ENCODE measurements around the gene NT5C1A. TPM values are rescaled to one million over a fixed set of nuclear protein-coding genes. Genes with fewer than 3 reads are reported as not detected.

NT5C1A gene
- polyA plus RNA-seq: not detected in 2 replicates
- 1.0 TPM in 1 of 2 replicates, not detected in the other for polyA minus RNA-seq

DNA sequence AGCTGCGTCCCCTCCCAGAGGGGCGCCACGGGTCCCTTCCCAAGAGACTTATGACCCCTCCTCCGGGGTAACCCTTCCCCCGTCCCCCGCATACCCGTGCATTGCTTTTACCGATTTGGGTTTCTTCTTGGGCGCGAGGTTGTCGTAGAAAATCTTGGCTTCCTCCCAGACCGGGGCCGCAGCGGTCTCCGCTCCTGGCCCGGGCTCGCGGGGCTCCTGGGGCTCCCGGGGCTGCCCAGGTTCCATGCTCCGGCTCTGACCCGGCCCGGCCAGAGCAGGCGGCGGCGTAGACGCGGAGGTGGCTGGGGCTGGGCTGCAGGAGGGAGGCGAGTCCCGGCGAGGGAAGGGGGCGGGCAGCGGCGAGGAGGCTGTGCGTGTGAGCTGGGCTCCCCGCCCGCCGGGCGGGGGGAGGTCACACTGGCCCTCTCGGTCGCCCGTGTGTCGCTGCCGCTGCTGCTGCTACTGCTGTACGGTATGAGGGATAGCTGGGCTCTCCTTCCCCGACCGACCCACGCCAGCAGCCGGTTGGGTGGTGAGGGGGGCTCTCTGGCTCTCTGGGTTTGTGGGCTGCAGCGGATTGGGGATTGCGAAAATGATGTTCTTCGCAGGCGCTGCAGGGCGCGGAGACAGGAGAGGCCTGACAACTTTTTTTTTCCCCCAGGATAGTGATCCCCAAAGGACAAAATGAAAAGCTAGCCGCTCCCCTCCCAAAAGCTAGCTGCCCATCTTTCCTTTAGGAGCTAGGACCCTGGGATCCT lies at the start of gene NT5C1A:
NT5C1A (minus strand) TSS at position 315 of the 758 bp plus-strand sequence; CDS start at position 246, 69 bp downstream.
- TF ChIP-seq RAD21 (conservative IDR thresholded peaks at IDR 0.05) (no peak), POLR2AphosphoS5 (IDR thresholded peaks at IDR 0.05) (peak; percentile 7), EZH2 (IDR thresholded peaks at IDR 0.05; ENCODE audit: borderline replicate concordance, insufficient read depth, low read length, poor library complexity, severe bottlenecking) (no peak), EP300 (conservative IDR thresholded peaks at IDR 0.05; ENCODE audit: poor library complexity, severe bottlenecking) (no peak), TAF1 (IDR thresholded peaks at IDR 0.05; ENCODE audit: low read depth) (no peak)
- TF ChIP-seq, protein P1, sequence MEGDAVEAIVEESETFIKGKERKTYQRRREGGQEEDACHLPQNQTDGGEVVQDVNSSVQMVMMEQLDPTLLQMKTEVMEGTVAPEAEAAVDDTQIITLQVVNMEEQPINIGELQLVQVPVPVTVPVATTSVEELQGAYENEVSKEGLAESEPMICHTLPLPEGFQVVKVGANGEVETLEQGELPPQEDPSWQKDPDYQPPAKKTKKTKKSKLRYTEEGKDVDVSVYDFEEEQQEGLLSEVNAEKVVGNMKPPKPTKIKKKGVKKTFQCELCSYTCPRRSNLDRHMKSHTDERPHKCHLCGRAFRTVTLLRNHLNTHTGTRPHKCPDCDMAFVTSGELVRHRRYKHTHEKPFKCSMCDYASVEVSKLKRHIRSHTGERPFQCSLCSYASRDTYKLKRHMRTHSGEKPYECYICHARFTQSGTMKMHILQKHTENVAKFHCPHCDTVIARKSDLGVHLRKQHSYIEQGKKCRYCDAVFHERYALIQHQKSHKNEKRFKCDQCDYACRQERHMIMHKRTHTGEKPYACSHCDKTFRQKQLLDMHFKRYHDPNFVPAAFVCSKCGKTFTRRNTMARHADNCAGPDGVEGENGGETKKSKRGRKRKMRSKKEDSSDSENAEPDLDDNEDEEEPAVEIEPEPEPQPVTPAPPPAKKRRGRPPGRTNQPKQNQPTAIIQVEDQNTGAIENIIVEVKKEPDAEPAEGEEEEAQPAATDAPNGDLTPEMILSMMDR (IDR thresholded peaks at IDR 0.05; ENCODE audit: poor library complexity, severe bottlenecking): no peak
- TF ChIP-seq, protein P2, sequence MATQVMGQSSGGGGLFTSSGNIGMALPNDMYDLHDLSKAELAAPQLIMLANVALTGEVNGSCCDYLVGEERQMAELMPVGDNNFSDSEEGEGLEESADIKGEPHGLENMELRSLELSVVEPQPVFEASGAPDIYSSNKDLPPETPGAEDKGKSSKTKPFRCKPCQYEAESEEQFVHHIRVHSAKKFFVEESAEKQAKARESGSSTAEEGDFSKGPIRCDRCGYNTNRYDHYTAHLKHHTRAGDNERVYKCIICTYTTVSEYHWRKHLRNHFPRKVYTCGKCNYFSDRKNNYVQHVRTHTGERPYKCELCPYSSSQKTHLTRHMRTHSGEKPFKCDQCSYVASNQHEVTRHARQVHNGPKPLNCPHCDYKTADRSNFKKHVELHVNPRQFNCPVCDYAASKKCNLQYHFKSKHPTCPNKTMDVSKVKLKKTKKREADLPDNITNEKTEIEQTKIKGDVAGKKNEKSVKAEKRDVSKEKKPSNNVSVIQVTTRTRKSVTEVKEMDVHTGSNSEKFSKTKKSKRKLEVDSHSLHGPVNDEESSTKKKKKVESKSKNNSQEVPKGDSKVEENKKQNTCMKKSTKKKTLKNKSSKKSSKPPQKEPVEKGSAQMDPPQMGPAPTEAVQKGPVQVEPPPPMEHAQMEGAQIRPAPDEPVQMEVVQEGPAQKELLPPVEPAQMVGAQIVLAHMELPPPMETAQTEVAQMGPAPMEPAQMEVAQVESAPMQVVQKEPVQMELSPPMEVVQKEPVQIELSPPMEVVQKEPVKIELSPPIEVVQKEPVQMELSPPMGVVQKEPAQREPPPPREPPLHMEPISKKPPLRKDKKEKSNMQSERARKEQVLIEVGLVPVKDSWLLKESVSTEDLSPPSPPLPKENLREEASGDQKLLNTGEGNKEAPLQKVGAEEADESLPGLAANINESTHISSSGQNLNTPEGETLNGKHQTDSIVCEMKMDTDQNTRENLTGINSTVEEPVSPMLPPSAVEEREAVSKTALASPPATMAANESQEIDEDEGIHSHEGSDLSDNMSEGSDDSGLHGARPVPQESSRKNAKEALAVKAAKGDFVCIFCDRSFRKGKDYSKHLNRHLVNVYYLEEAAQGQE (IDR thresholded peaks at IDR 0.05; ENCODE audit: borderline replicate concordance): no peak
- Histone ChIP-seq H3K36me3 (ENCODE audit: insufficient read depth, low read length) (no peaks in the 10 kb centered on the region), H3K4me2 (ENCODE audit: low read length) (peak within 1 kb of the TSS; percentile 72), H3K79me2 (replicated peaks; ENCODE audit: insufficient read depth, low read length) (no peaks in the 10 kb centered on the region), H3K9me3 (ENCODE audit: low read length) (no peaks in the 10 kb centered on the region), H3K27ac (ENCODE audit: low read length) (no peak within 1 kb of the TSS), H2AFZ (ENCODE audit: low read depth, low read length) (no peak within 1 kb of the TSS), H3F3A (ENCODE audit: insufficient read depth, low read length, poor library complexity, severe bottlenecking) (no peaks in the 10 kb centered on the region), H3K9me2 (ENCODE audit: insufficient read depth, low read length) (no peaks in the 10 kb centered on the region), H4K20me1 (ENCODE audit: insufficient read depth) (no peaks in the 10 kb centered on the region), H3K9ac (ENCODE audit: low read length) (peak within 1 kb of the TSS; percentile 62), H3K27me3 (ENCODE audit: insufficient read depth, low read depth, low read length) (peaks cover 51% of the 10 kb centered on the region), H3K4me3 (ENCODE audit: low read length) (peak within 1 kb of the TSS; percentile 73)

DNA sequence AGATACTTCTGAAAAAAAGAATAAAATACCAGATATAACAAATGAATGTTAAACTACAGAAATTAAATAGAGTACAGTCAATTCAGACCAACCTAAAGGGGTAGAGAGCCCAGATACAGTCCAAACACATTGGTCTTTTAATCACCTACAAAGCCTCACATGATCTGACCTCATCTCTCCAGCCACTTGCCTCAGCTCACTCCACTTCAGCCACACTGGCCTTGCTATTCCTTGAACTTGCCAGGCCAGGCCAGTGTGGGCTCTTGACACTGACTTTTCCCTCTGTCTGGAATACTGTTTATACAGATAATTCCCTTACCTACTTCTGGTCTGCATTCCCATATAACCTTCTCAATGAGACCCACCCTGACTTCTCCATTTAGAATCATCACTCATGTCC lies 49.8 kb upstream of the NT5C1A start:
- TF ChIP-seq RAD21 (conservative IDR thresholded peaks at IDR 0.05): no peak
- no peak for TF ChIP-seq EZH2 (IDR thresholded peaks at IDR 0.05; ENCODE audit: borderline replicate concordance, insufficient read depth, low read length, poor library complexity, severe bottlenecking)
- TF ChIP-seq, protein P2 (IDR thresholded peaks at IDR 0.05; ENCODE audit: borderline replicate concordance): no peak
- TF ChIP-seq SMC3 (conservative IDR thresholded peaks at IDR 0.05; ENCODE audit: poor library complexity): no peak
- TF ChIP-seq POLR2AphosphoS5 (IDR thresholded peaks at IDR 0.05): no peak
- no peak for TF ChIP-seq TAF1 (IDR thresholded peaks at IDR 0.05; ENCODE audit: low read depth)
- TF ChIP-seq, protein P1 (IDR thresholded peaks at IDR 0.05; ENCODE audit: poor library complexity, severe bottlenecking): no peak
- TF ChIP-seq MXI1 (conservative IDR thresholded peaks at IDR 0.05; ENCODE audit: poor library complexity, severe bottlenecking): no peak
- TF ChIP-seq EP300 (conservative IDR thresholded peaks at IDR 0.05; ENCODE audit: poor library complexity, severe bottlenecking): no peak
- no peaks in the 10 kb centered on the region for H3K36me3 ChIP-seq (ENCODE audit: insufficient read depth, low read length)
- H3F3A ChIP-seq (ENCODE audit: insufficient read depth, low read length, poor library complexity, severe bottlenecking): no peaks in the 10 kb centered on the region
- no peaks in the 10 kb centered on the region for H3K9me2 ChIP-seq (ENCODE audit: insufficient read depth, low read length)
- H3K4me2 ChIP-seq (ENCODE audit: low read length): no peak overlapping the region
- H3K4me3 ChIP-seq (ENCODE audit: low read length): no peak overlapping the region
- H3K9ac ChIP-seq (ENCODE audit: low read length): no peak overlapping the region
- no peaks in the 10 kb centered on the region for H4K20me1 ChIP-seq (ENCODE audit: insufficient read depth)
- no peaks in the 10 kb centered on the region for H3K9me3 ChIP-seq (ENCODE audit: low read length)
- H2AFZ ChIP-seq (ENCODE audit: low read depth, low read length): no peak overlapping the region
- no peaks in the 10 kb centered on the region for H3K79me2 ChIP-seq (replicated peaks; ENCODE audit: insufficient read depth, low read length)
- H3K27ac ChIP-seq (ENCODE audit: low read length): no peak overlapping the region
- H3K27me3 ChIP-seq (ENCODE audit: insufficient read depth, low read depth, low read length): peaks cover 46% of the 10 kb centered on the region
